ENCODE measurements around the gene ATP1A1. TPM values are rescaled to one million over a fixed set of nuclear protein-coding genes. Genes with fewer than 3 reads are reported as not detected.

Gene ATP1A1
- total and polyA plus RNA-seq, 4 experiments from 2014 or later: 46.5 to 256 (median 163) TPM

- Mint-ChIP-seq H3K9me3 (no peaks in the 10 kb centered on the region), H3K4me3 (no peak overlapping the region), H3K36me3 (no peaks in the 10 kb centered on the region), H3K4me1 (no peaks in the 10 kb centered on the region), H3K27me3 (no peaks in the 10 kb centered on the region), H3K27ac (no peak overlapping the region)
- H3K4me1 ChIP-seq (ENCODE audit: insufficient read depth, low read length): no peaks in the 10 kb centered on the region
- no peak overlapping the region for H3K27ac ChIP-seq (ENCODE audit: low read depth, low read length)
- H3K9me3 ChIP-seq (ENCODE audit: control insufficient read depth in 1 of 2, low read length in 2 of 2): no peaks in the 10 kb centered on the region
- H3K4me3 ChIP-seq (ENCODE audit: low read length in 2 of 2): no peak overlapping the region
- intact Hi-C loops (cut with micrococcal nuclease): loop anchor here (10.0 kb wide), 1 partner anchor 1231 kb away; no protein-coding TSS in a partner anchor
- ChIA-PET CTCF (ENCODE audit: partially characterized antibody) (interaction anchor here (1.4 kb wide), 1 partner anchor 18 kb away, joined by 3 read pairs; no protein-coding TSS in a partner anchor), POLR2A (ENCODE audit: partially characterized antibody) (interaction anchor here (2.6 kb wide), 1 partner anchor 14 kb away, joined by 6 read pairs; no protein-coding TSS in a partner anchor)
- DNase-seq: no peak
- H3K36me3 ChIP-seq (ENCODE audit: insufficient read depth, low read length): no peaks in the 10 kb centered on the region
- no peaks in the 10 kb centered on the region for H3K27me3 ChIP-seq (ENCODE audit: insufficient read depth, low read length)
Observed at GRCh38 chr1:116433275-116434257, 60.5 kb downstream of the ATP1A1 start.

- Histone ChIP-seq H3K27ac (ENCODE audit: low read depth, low read length) (no peak overlapping the region), H3K9me3 (ENCODE audit: control insufficient read depth in 1 of 2, low read length in 2 of 2) (no peaks in the 10 kb centered on the region), H3K4me1 (ENCODE audit: insufficient read depth, low read length) (no peaks in the 10 kb centered on the region), H3K27me3 (ENCODE audit: insufficient read depth, low read length) (no peaks in the 10 kb centered on the region), H3K4me3 (ENCODE audit: low read length in 2 of 2) (no peak overlapping the region), H3K36me3 (ENCODE audit: insufficient read depth, low read length) (no peaks in the 10 kb centered on the region)
- no peak for DNase-seq
- intact Hi-C loops (cut with micrococcal nuclease): loop anchor here (5.0 to 10.0 kb wide), 3 partner anchors 58 to 1230 kb away; no protein-coding TSS in a partner anchor
- Mint-ChIP-seq H3K27me3 (no peaks in the 10 kb centered on the region), H3K4me3 (no peak overlapping the region), H3K9me3 (no peaks in the 10 kb centered on the region), H3K36me3 (no peaks in the 10 kb centered on the region), H3K27ac (peak overlapping the region in 1 of 7 donors; percentile 0), H3K4me1 (no peaks in the 10 kb centered on the region)
- ChIA-PET POLR2A (ENCODE audit: partially characterized antibody) (interaction anchor here (1.7 to 1.9 kb wide), 2 partner anchors 15 to 60 kb away, joined by 7 to 16 read pairs; no protein-coding TSS in a partner anchor), CTCF (ENCODE audit: partially characterized antibody) (interaction anchor here (0.9 to 1.4 kb wide), 2 partner anchors 20 to 44 kb away, joined by 3 read pairs; no protein-coding TSS in a partner anchor)
Observed at GRCh38 chr1:116434849-116435248, 61.8 kb downstream of the ATP1A1 start.

GRCh38 chr1:116435806-116436610 is 63.0 kb downstream of the ATP1A1 start:
- no peak overlapping the region for H3K4me3 ChIP-seq (ENCODE audit: low read length in 2 of 2)
- H3K27me3 ChIP-seq (ENCODE audit: insufficient read depth, low read length): no peaks in the 10 kb centered on the region
- DNase-seq: peak in 1 of 5 donors; percentile 32
- peaks cover 0 to 2% (median 0%) of the 10 kb centered on the region in 8 donors for H3K9me3 Mint-ChIP-seq
- POLR2A ChIA-PET (ENCODE audit: partially characterized antibody): interaction anchor here (0.6 to 1.9 kb wide), 4 partner anchors 16 to 150 kb away, joined by 3 to 16 read pairs (median 6); no protein-coding TSS in a partner anchor
- CTCF ChIA-PET (ENCODE audit: partially characterized antibody): interaction anchor here (0.9 kb wide), 1 partner anchor 46 kb away, joined by 3 read pairs; no protein-coding TSS in a partner anchor
- H3K36me3 Mint-ChIP-seq: no peaks in the 10 kb centered on the region
- no peaks in the 10 kb centered on the region for H3K36me3 ChIP-seq (ENCODE audit: insufficient read depth, low read length)
- H3K27me3 Mint-ChIP-seq: no peaks in the 10 kb centered on the region
- H3K4me1 ChIP-seq (ENCODE audit: insufficient read depth, low read length): no peaks in the 10 kb centered on the region
- H3K9me3 ChIP-seq (ENCODE audit: control insufficient read depth in 1 of 2, low read length in 2 of 2): no peaks in the 10 kb centered on the region
- H3K27ac Mint-ChIP-seq: peak overlapping the region in 1 of 7 donors; percentile 1
- intact Hi-C loops (cut with micrococcal nuclease): loop anchor here (5.0 to 10.0 kb wide), 3 partner anchors 59 to 1229 kb away; no protein-coding TSS in a partner anchor
- H3K27ac ChIP-seq (ENCODE audit: low read depth, low read length): no peak overlapping the region
- H3K4me1 Mint-ChIP-seq: no peaks in the 10 kb centered on the region
- H3K4me3 Mint-ChIP-seq: no peak overlapping the region

- DNase-seq: no peak
- Histone ChIP-seq H3K27me3 (ENCODE audit: insufficient read depth, low read length) (no peaks in the 10 kb centered on the region), H3K4me1 (ENCODE audit: insufficient read depth, low read length) (no peaks in the 10 kb centered on the region), H3K36me3 (ENCODE audit: insufficient read depth, low read length) (no peaks in the 10 kb centered on the region), H3K4me3 (ENCODE audit: low read length in 2 of 2) (no peak overlapping the region), H3K9me3 (ENCODE audit: control insufficient read depth in 1 of 2, low read length in 2 of 2) (no peaks in the 10 kb centered on the region), H3K27ac (ENCODE audit: low read depth, low read length) (no peak overlapping the region)
- POLR2A ChIA-PET (ENCODE audit: partially characterized antibody): interaction anchor here (0.6 to 1.9 kb wide), 4 partner anchors 17 to 151 kb away, joined by 3 to 16 read pairs (median 6); no protein-coding TSS in a partner anchor
- intact Hi-C loops (cut with micrococcal nuclease): loop anchor here (5.0 to 10.0 kb wide), 3 partner anchors 59 to 1228 kb away; no protein-coding TSS in a partner anchor
- H3K27ac Mint-ChIP-seq: peak overlapping the region in 2 of 7 donors; percentile 38 to 44
- H3K4me3 Mint-ChIP-seq: no peak overlapping the region
- no peaks in the 10 kb centered on the region for H3K4me1 Mint-ChIP-seq
- CTCF ChIA-PET (ENCODE audit: partially characterized antibody): no interaction called here
- peaks cover 1 to 3% of the 10 kb centered on the region in 2 donors for H3K27me3 Mint-ChIP-seq
- peaks cover 0 to 2% (median 0%) of the 10 kb centered on the region in 8 donors for H3K9me3 Mint-ChIP-seq
- no peaks in the 10 kb centered on the region for H3K36me3 Mint-ChIP-seq
Observed at GRCh38 chr1:116436611-116436970, 63.5 kb downstream of the ATP1A1 start.

- no peak for DNase-seq
- Histone ChIP-seq H3K27me3 (ENCODE audit: insufficient read depth, low read length) (no peaks in the 10 kb centered on the region), H3K9me3 (ENCODE audit: control insufficient read depth in 1 of 2, low read length in 2 of 2) (no peaks in the 10 kb centered on the region), H3K27ac (ENCODE audit: low read depth, low read length) (no peak overlapping the region), H3K36me3 (ENCODE audit: insufficient read depth, low read length) (no peaks in the 10 kb centered on the region), H3K4me1 (ENCODE audit: insufficient read depth, low read length) (no peaks in the 10 kb centered on the region), H3K4me3 (ENCODE audit: low read length in 2 of 2) (no peak overlapping the region)
- Mint-ChIP-seq H3K4me3 (no peak overlapping the region), H3K9me3 (peaks cover 0 to 2% (median 0%) of the 10 kb centered on the region in 8 donors), H3K4me1 (no peaks in the 10 kb centered on the region), H3K27ac (no peak overlapping the region), H3K27me3 (peaks cover 9 to 12% of the 10 kb centered on the region in 2 donors), H3K36me3 (no peaks in the 10 kb centered on the region)
- intact Hi-C loops (cut with micrococcal nuclease): loop anchor here (5.0 to 10.0 kb wide), 3 partner anchors 62 to 1225 kb away; no protein-coding TSS in a partner anchor
- ChIA-PET CTCF (ENCODE audit: partially characterized antibody) (no interaction called here), POLR2A (ENCODE audit: partially characterized antibody) (no interaction called here)
Observed at GRCh38 chr1:116439701-116440100, 66.7 kb downstream of the ATP1A1 start.

GRCh38 chr1:116440731-116441130 is 67.7 kb downstream of the ATP1A1 start:
- Histone ChIP-seq H3K36me3 (ENCODE audit: insufficient read depth, low read length) (no peaks in the 10 kb centered on the region), H3K27me3 (ENCODE audit: insufficient read depth, low read length) (no peaks in the 10 kb centered on the region), H3K27ac (ENCODE audit: low read depth, low read length) (no peak overlapping the region), H3K4me1 (ENCODE audit: insufficient read depth, low read length) (no peaks in the 10 kb centered on the region), H3K9me3 (ENCODE audit: control insufficient read depth in 1 of 2, low read length in 2 of 2) (no peaks in the 10 kb centered on the region), H3K4me3 (ENCODE audit: low read length in 2 of 2) (no peak overlapping the region)
- Mint-ChIP-seq H3K36me3 (no peaks in the 10 kb centered on the region), H3K9me3 (peaks cover 0 to 2% (median 0%) of the 10 kb centered on the region in 8 donors), H3K4me3 (no peak overlapping the region), H3K4me1 (no peaks in the 10 kb centered on the region), H3K27ac (no peak overlapping the region), H3K27me3 (peaks cover 9 to 12% of the 10 kb centered on the region in 2 donors)
- POLR2A ChIA-PET (ENCODE audit: partially characterized antibody): no interaction called here
- no peak for DNase-seq
- intact Hi-C loops (cut with micrococcal nuclease): no loop called here
- CTCF ChIA-PET (ENCODE audit: partially characterized antibody): no interaction called here

All from CD4-positive, alpha-beta memory T cell (primary cell).